SH-SY5Y (cell line): ENCODE measurements around the gene RRAS.

Experiments used
- GATA2 ChIP-seq: IDR thresholded peaks from 2 replicates; pipeline ENCODE4 v1.6.1; 2011; ENCODE audit warnings: mild to moderate bottlenecking, low read depth, low read length
- GATA3 ChIP-seq: IDR thresholded peaks from 2 replicates; pipeline ENCODE4 v1.6.1; 2011; ENCODE audit warnings: low read depth, mild to moderate bottlenecking, low read length, moderate library complexity

Gene RRAS

DNA sequence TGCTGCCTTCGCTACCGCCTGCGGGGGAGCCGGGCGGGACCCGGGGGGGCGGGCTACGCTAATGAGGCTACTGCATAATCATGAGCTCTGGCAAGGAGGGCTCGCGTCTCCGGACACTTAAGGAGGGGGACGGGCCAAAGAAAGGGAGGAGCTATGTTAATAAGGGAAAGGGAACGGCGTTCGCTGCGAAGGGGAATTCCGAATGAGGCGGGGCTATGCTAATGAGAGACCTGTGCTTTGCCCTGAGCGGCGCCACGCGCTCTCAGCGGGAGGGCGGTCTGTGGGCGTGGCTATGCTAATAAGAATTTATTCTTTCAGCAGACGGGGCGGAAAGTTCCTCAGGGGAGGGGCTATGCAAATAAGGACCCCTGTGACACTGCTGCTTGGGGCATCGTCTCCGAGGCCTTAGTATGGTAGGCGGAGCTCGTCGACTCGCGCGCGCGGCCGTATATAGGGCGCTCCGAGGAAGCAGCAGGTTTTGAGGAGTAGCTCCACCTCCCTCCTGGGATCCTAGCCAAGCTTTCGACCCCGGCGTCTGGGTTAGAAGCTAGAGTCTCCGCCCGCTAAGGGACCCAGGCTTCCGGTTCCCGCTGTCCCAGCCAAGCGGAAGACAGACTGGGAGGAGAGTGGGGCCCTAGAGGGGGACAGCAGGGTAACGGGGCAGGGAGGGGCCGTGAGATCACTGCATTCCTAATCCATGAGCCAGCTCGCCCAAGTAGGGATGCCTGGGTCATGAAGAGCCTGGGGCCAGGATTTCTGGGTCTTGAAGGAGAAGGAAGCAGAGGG lies at the start of gene RRAS:
TSS of gene RRAS (minus strand) at position 31 of the 786 bp plus-strand sequence. CDS start 45 bp downstream, outside the sequence.
- TF ChIP-seq GATA2 (no peak), GATA3 (no peak)

DNA sequence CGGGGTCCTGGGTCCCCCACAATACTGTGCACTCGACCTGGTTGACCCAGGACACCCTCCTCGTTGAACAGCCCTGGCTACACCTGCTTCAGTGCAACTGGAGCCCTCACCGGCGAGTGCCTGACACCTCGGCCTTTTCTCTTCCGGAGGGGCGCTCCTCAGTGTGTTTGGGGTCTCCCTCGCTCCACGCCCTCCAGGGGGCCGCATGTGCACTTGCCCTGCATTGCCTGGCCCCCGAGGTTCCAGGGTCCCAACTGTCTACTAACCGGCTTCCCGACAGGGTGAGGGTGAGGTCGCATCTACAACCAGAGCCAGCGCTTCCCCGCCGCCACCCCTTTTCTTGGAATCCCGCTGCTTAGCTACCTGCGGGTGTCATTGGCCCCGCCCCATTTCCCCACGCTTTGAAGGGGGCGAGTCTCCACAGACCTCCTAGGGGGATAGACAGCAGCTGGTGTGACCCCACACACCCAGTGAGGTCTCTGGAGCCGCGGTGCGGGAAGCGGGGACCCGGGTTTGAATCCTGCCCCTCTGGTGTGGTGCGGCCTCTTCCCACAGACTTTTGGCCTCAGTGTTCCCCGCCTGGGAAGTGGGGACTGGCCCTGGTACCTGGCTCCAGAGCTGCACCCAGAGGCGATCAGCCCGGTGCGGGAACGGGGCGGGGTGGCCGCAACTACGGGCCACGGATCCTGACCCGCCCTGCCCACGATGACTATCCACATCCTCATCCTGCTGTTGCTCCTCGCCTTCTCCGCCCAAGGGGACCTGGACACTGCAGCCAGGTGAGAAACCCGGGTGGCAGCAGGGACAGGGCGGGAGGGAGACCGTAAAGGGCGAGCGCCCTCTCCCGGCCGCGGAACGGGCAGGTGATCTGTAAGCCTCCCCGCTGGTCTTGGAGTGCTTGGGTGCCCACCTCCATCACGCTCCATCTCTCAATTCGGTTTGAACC lies 49.5 kb upstream of the RRAS start, which contains the start of gene ADM5:
TSS of gene ADM5 (plus strand) at position 462 of the 946 bp plus-strand sequence. CDS start at position 706, 244 bp downstream.
- TF ChIP-seq GATA2 (no peak), GATA3 (no peak)

DNA sequence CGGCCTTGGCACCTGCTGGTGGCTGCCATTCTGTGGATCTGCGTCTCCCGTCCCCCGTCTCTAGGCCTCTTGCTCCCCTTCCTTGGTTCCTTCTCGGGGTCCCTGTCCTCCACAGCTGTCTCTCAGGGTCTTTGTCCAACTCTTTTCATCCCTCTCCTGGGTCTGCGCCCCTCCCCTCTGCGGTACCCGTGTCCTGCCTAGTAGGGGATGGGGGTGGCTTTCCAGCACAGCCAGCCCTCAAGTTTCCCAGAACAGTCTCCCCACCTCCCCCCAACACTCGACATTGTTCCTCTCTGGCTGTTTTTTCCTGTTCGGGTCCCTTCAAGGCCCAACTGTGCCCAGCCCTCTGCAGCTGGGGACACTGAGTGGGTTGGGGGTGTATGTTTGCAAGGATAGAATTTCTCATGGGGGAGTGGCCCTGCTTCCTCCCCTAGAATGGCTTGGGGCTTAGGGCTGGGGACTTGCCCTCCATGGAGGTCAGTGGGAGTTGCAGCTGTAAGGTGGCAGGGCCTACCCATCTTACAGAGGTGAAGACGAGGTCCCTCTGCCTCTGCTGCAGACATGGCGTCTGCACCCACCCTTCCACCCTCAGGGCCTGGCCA lies 48.7 kb upstream of the RRAS start:
- TF ChIP-seq GATA3 = no peak
- TF ChIP-seq GATA2 = no peak

DNA sequence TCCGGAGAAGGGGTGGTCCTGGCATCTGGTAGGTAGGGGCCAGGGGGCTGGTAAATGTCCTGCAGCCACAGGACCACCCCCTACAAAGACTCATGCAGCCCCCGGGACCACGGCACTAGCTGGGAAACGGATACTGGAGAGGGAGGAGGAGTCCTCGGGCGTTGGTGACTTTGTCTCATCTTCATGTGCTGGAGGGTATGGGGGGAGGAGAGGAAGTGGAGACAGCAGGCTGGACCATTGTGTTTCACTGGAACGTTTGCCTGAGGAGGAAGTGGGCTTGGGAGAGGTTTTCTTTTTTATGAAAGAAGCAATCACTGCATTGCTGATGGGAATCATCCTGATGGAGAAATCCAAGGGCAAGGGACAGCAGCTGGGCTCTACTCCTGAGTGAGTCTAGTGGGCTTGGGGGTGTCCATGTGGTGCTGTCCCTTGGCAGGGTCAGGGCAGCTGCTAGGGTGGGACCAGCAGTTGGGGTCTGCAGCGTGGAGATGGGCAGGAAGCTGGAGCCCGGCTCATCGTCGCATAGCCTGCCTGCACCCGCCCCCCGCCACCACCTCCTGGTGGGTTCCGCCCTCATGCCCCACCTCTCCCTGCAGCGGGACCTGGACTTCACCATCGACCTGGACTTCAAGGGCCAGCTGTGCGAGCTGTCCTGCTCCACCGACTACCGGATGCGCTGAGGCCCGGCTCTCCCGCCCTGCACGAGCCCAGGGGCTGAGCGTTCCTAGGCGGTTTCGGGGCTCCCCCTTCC lies 47.8 kb upstream of the RRAS start:
- TF ChIP-seq GATA3 (no peak), GATA2 (no peak)

DNA sequence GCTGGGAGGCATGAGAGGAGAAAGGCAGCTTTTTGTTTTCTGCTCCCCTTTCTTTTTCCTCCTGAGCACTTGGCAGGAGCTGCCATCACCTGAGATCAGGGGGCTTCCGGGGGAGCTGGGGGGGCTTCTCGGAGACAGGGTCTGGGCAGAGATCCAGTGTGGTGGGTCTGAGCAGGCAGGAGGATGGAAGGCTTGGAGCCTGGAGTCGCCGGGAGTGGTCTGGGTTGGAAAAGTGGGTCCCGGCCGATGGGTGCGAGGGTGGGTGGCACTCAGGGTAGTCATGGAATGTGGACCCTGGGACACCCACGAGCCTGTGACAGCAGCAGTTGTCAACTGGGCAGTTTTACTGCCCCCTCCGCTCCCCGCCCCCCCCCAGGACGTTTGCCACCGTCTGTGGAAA lies 47.2 kb upstream of the RRAS start:
- TF ChIP-seq GATA3 = no peak
- TF ChIP-seq GATA2 = no peak

DNA sequence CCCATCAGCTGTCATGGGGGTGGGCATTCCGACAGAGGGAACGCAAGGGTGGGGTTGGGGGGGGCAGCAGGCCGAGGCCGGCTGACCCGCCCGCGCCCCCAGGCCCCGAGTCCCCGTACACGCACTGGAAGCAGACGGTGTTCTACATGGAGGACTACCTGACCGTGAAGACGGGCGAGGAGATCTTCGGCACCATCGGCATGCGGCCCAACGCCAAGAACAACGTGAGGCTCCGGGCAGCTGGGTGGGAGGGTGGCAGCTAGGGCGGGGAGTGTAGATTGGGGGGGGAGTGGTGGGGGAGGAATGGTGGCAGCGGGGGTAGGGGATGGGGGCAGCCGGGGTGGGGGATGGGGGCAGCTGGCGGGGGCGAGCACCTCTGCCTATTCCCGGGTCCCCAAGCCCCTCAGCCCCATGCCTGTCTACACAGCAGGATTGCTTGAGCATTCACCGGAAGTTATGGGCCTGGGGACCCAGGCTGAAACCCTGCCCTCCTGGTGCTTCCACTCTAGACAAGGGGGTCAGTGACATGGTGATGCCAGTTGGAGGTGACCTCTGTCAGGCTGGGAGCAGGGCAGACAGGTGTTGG lies 46.7 kb upstream of the RRAS start:
- TF ChIP-seq GATA2 (no peak), GATA3 (no peak)

DNA sequence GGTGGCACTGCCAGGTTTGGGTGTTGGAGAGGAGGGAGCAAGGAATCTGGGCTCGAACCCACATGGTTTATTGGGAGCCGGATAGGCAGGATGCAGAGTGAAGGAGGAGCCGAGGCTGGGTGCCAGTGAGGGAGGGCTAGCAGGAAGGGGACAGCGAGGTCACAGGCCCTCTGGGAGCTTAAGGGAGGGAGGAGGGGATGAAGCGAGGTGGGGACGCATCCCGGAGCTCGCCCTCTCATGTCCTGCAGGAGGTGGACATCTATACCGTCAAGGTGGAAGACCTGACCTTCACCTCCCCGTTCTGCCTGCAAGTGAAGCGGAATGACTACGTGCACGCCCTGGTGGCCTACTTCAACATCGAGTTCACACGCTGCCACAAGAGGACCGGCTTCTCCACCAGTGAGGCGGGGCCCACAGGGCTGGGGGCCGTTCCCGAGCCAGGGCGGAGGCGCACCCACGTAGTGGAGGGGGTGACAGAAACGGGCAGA lies 45.9 kb upstream of the RRAS start:
- TF ChIP-seq GATA2 = no peak
- TF ChIP-seq GATA3 = no peak

DNA sequence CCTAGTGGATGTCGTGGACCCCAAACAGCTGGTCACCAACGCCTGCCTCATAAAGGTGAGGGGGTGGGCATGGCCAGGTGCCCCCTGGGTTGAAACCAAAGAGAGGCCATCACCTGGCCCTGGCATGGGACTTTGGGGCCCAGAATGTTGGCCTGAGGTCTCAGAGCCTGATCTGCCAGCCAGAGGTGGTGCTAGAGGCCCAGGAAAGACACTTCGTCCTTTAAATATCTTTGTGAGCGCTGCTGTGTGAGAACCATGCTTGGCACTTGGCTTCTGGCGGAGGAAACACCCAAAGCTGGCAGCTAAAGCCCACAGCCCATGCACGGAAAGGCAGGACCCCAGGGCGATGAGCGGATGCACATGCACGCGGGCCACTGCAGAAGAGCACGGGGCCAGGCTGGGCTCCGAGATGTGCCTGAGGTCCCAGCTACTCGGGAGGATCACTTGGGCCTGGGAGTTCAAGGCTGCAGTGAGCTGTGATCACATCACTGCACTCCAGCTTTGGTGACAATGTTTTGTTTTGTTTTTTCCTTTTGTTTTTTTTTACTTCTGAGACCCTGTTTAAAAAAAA lies 45.1 kb upstream of the RRAS start:
- TF ChIP-seq GATA3 (no peak), GATA2 (no peak)

DNA sequence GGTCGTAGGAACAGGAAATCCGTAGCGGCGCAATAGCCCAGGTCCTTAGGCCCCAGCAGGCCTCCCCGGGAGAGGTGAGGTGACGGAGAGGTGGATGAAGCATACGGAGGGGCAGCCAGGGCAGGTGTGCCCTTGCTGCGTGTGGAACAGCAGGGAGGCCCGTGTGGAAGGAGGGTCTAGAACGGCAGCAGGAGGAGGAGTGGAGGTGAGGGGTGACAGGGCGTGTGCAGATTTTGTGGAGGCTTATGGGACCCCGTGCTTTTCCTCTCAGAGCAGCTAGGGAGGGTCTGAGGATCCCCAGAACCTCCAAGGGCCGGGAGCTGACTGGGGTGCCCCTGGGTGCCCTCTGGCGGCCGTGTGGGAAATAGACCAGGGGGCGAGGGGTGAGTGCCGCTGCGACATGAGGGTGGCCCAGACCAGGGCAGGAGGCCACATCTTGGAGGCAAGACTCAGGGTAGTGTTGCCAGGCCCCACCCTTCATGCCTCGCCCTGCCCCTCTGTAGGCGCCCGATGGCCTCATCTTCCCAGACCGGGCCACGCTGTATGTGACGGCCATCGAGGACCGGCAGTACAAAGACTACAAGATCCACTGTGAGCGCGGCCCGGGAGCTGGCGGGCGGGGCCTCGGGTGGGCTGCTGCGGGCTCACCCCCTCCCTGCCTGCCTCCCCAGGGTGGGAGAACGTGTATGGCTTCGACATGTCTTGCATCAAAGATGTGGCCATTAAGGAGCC lies 44.5 kb upstream of the RRAS start:
- TF ChIP-seq GATA2 = no peak
- no peak for TF ChIP-seq GATA3

DNA sequence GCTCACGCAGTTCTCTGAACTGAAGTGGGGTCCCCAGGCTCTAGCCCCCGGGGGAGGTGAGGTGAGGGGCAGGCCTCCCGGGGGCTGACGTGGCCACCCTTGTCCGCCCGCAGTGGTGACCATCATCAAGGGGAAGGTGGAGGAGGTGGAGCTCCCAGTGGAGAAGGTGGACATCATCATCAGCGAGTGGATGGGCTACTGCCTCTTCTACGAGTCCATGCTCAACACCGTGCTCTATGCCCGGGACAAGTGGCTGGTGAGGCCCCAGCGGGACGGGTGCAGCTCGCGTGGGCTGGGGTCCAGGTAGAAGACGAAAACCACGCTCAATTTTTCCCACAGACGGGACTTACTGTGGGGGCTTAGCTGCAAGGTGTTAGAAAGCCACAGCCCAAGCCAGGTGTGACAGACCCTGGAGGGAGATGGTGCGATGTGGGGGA lies 43.9 kb upstream of the RRAS start:
- no peak for TF ChIP-seq GATA2
- TF ChIP-seq GATA3 = no peak

DNA sequence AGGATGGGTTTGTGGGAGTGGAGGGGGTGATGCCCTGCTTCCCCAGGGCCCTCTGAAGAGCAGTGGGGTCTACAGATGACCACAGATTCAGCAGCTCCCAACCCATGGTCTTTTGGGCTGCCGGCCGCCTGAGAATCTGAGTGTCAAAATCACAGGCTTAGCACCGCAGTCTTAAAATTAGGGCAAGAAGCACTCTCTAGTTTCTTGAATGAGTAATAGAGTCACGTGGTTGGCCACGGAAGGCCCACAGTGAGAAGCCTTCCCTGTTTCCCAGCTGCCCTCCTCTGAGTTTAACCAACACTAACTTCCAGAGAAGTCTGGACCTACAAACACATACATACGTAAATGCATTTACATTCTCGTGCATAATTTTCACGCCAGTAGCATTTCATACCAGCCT lies 42.3 kb upstream of the RRAS start:
- TF ChIP-seq GATA2 (no peak), GATA3 (no peak)

DNA sequence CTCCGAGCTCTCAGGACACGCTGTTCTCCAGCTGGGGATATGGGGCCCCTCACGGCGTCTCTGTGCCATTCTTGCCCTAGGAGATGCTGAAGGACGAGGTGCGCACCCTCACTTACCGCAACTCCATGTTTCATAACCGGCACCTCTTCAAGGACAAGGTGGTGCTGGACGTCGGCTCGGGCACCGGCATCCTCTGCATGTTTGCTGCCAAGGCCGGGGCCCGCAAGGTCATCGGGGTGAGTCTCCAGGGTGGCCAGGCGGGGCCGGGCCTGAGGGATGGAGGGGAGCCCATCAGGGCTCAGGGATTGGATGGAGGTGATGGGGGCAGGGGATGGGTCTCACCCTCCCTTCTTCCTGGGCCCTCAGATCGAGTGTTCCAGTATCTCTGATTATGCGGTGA lies 41.9 kb upstream of the RRAS start:
- TF ChIP-seq GATA2 (no peak), GATA3 (no peak)
